Upper lobe of left lung (tissue), 4 donors: ENCODE data around the gene IVL.

Source experiments
- CTCF ChIP-seq, 6 experiments: fragments of 450-650 bp in 4 of 6; fragments of 200-600 bp in 2 of 6; sonication (generic) in 2 of 6; IDR thresholded peaks; one replicate each; pipeline ENCODE4 v1.5.1; 2016 to 2019; ENCODE audit warnings: antibody characterized with exemption in 6 of 6
- POLR2A ChIP-seq, 4 donors: fragments of 450-650 bp; IDR thresholded peaks; one replicate each; pipeline ENCODE4 v1.5.1; 2016 to 2017; ENCODE audit warnings: antibody characterized with exemption in 4 of 4, mild to moderate bottlenecking in 2 of 4
- POLR2AphosphoS5 ChIP-seq, 2 donors: sonication (generic); formaldehyde crosslinking; IDR thresholded peaks; one replicate each; pipeline ENCODE4 v1.5.1; 2017; ENCODE audit warnings: antibody characterized with exemption in 2 of 2

GRCh38 chr1:152940614-152941013 lies 32.3 kb downstream of the IVL start:
- TF ChIP-seq CTCF (IDR thresholded peaks at IDR 0.05) = no peak
- TF ChIP-seq POLR2A (IDR thresholded peaks at IDR 0.05) = no peak
- no peak for TF ChIP-seq POLR2AphosphoS5 (IDR thresholded peaks at IDR 0.05)
